Activated B cell treated with CpG ODN at 0.5 μM for 24 hours (primary cell): ENCODE data around the gene NAA25. TPM values are rescaled to one million over a fixed set of nuclear protein-coding genes. Genes with fewer than 3 reads are reported as not detected.
"Not testable (repeated sequence)": the region's sequence is repeated elsewhere in the genome, so short reads cannot be mapped to it uniquely, and the experiment has no call there.

ENCODE experiments used
- ATAC-seq: fragments of 200-7000 bp; cut with Tn5 transposase; one replicate; pipeline ENCODE4 v1.10.0; 2021; ENCODE audit warnings: low read depth, mild to moderate bottlenecking, moderate library complexity
- CTCF ChIA-PET: fragments of 350-600 bp; sonication (Branson Sonifier 250); formaldehyde crosslinking; loops from one replicate; lab custom pipeline; 2021; ENCODE audit warnings: antibody characterized with exemption; lab: Charles Lee
- POLR2A ChIA-PET: fragments of 350-600 bp; sonication (Branson Sonifier 250); formaldehyde crosslinking; loops from one replicate; lab custom pipeline; 2021; ENCODE audit warnings: antibody characterized with exemption; lab: Charles Lee
- DNase-seq: peaks from one replicate; pipeline ENCODE4 v3.0.0; 2022
- H3K27ac Mint-ChIP-seq: one replicate; pipeline ENCODE4 v1.8.0; 2020; ENCODE audit warnings: mixed read lengths
- H3K27me3 Mint-ChIP-seq: one replicate; pipeline ENCODE4 v1.8.0; 2021; ENCODE audit warnings: mixed read lengths
- H3K36me3 Mint-ChIP-seq: one replicate; pipeline ENCODE4 v1.8.0; 2021; ENCODE audit warnings: low read depth, mixed read lengths
- H3K4me1 Mint-ChIP-seq: one replicate; pipeline ENCODE4 v1.8.0; 2021; ENCODE audit warnings: mixed read lengths
- H3K4me3 Mint-ChIP-seq: one replicate; pipeline ENCODE4 v1.8.0; 2020; ENCODE audit warnings: mild to moderate bottlenecking, mixed read lengths
- H3K9me3 Mint-ChIP-seq: one replicate; pipeline ENCODE4 v1.8.0; 2020; ENCODE audit warnings: mixed read lengths
- intact Hi-C: fragments of 100-400 bp; cut with micrococcal nuclease; formaldehyde crosslinking; loops from one replicate; pipeline ENCODE4 v1.15.1; 2024
- total RNA-seq: library from RNA; stranded (reverse); gene quantifications from 2 replicates; pipeline ENCODE4 v1.2.3, GENCODE V29; 2022
- TF ChIP-seq, protein P1 (sequence below): fragments of 200-600 bp; IDR thresholded peaks from one replicate; pipeline ENCODE4 v1.8.0; 2022; ENCODE audit warnings: antibody characterized with exemption, mild to moderate bottlenecking

The NAA25 gene
- total RNA-seq, 1 donor from 2014 or later = 52.7 TPM

DNA sequence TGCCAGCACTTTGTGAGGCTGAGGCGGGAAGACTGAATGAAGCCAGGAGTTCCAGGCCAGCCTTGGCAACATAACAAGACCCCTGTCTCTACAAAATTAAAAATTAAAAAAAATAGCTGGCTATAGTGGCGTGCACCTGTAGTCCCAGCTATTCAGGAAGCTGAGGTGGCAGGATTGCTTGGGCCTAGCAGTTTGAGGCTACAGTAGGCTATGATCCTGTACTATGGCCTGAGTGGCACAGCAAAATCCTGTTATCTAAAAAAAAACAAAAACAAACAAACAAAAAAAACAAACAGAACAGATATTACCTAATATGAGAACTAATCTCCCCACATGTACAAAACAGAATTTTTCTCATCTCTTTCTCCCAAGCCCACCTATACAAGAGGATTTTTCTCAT lies 111.3 kb downstream of the NAA25 start:
- Mint-ChIP-seq H3K4me1 (peaks cover 56% of the 10 kb centered on the region), H3K27me3 (peaks cover 9% of the 10 kb centered on the region), H3K36me3 (peaks cover 3% of the 10 kb centered on the region), H3K9me3 (no peaks in the 10 kb centered on the region), H3K27ac (no peak overlapping the region), H3K4me3 (no peak overlapping the region)
- TF ChIP-seq, protein P1, sequence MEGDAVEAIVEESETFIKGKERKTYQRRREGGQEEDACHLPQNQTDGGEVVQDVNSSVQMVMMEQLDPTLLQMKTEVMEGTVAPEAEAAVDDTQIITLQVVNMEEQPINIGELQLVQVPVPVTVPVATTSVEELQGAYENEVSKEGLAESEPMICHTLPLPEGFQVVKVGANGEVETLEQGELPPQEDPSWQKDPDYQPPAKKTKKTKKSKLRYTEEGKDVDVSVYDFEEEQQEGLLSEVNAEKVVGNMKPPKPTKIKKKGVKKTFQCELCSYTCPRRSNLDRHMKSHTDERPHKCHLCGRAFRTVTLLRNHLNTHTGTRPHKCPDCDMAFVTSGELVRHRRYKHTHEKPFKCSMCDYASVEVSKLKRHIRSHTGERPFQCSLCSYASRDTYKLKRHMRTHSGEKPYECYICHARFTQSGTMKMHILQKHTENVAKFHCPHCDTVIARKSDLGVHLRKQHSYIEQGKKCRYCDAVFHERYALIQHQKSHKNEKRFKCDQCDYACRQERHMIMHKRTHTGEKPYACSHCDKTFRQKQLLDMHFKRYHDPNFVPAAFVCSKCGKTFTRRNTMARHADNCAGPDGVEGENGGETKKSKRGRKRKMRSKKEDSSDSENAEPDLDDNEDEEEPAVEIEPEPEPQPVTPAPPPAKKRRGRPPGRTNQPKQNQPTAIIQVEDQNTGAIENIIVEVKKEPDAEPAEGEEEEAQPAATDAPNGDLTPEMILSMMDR = no peak
- DNase-seq (no peak), ATAC-seq (no peak)
- CTCF ChIA-PET = no interaction called here
- POLR2A ChIA-PET = interaction anchor here (0.9 to 1.9 kb wide), 3 partner anchors 13 to 18 kb away, joined by 3 to 9 read pairs (median 3); partner anchors contain the start of genes ERP29 and TMEM116
- intact Hi-C loops = no loop called here

DNA sequence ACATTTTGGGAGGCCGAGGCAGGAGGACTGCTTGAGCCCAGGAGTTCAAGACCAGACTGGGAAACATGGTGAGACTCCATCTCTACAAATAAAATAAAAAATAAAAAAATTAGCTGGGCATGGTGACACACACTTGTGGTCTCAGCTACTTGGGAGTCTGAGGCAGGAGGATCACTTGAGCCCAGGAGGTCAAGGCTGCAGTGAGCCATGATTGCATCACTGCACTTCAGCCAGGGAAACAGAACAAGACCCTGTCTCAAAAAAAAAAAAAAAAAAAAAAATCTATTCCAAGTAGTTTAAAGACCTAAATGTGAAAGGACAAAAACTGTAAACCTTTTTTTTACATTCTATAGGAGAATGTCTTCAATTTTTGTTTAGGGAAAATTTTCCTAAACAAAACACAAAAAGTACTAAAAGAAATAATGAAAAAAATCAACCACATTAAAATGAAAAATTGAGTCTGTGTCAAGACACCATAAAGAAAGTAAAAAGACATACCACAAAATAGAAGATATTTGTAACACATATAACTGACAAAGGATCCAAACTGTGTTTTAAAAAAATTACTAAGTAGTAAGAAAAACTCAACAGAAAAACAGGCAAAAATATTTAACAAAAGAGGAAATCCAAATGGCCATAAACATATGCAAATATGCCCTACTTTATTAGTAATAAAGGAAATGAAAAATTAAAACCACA lies 112.7 kb downstream of the NAA25 start:
- POLR2A ChIA-PET = interaction anchor here (0.6 to 4.0 kb wide), 2 partner anchors 17 to 32 kb away, joined by 3 to 52 read pairs; partner anchors contain the start of genes ERP29 and TMEM116
- CTCF ChIA-PET = interaction anchor here (0.8 kb wide), 1 partner anchor 52 kb away, joined by 3 read pairs; no protein-coding TSS in a partner anchor
- ATAC-seq (no peak), DNase-seq (no peak)
- Mint-ChIP-seq H3K9me3 (no peaks in the 10 kb centered on the region), H3K36me3 (peaks cover 5% of the 10 kb centered on the region), H3K4me3 (no peak overlapping the region), H3K27me3 (peaks cover 15% of the 10 kb centered on the region), H3K27ac (no peak overlapping the region), H3K4me1 (peaks cover 52% of the 10 kb centered on the region)
- TF ChIP-seq, protein P1 = no peak
- intact Hi-C loops = no loop called here

DNA sequence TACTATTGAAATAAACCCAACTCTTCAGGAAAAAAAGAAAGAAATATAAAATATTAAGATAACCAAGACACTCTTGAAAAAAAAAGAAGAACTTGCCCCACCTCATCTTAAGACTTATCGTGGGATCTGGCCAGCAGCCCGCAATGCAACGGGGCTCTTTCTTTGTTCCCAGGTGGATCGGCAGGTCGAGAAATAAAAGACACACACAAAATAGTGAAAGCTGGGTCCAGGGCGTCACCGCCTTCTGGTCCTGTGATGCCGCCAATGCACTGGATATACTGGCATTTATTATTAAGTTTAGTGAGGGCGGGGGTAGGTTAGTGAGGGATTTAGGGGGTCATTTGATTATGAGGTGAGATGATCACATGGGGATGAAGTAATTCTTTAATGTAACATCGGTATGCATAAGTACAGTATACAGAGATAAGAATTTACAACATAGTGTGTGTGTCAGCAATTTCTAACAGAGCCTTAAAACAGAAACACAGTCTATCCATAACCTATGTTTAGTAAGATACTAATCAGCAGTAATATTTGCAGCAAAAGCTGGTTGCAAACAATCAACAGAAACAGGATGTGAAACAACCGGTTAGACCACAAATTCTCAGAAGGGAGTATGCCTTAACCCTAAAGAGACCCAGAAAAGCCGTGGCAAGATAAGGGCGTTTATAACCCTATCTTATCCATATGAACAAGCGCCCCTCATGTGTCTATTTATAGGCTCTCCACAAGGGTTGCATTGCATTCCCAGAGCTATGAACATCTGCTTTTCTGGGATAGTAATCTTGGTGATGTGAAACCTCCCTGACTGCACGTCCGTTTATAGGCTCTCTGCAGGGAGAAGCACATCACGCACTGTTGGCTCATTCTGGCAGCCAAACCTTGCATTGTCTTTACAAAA lies 114.1 kb downstream of the NAA25 start:
- ChIA-PET CTCF (interaction anchor here (0.8 to 1.5 kb wide), 2 partner anchors 20 to 54 kb away, joined by 3 to 5 read pairs; no protein-coding TSS in a partner anchor), POLR2A (interaction anchor here (1.3 to 4.0 kb wide), 2 partner anchors 19 to 114 kb away, joined by 3 to 52 read pairs; partner anchors contain the start of genes ERP29, NAA25 and TMEM116)
- H3K36me3 Mint-ChIP-seq, DNase-seq, H3K9me3 Mint-ChIP-seq: not testable (repeated sequence)
- peak; percentile 37 for ATAC-seq
- intact Hi-C loops = loop anchor here (1.0 to 5.0 kb wide), 3 partner anchors 8 to 47 kb away; no protein-coding TSS in a partner anchor
- Mint-ChIP-seq H3K4me1 (peaks cover 46% of the 10 kb centered on the region), H3K27me3 (peaks cover 11% of the 10 kb centered on the region), H3K27ac (peak overlapping the region; percentile 2), H3K4me3 (peak overlapping the region; percentile 77)

DNA sequence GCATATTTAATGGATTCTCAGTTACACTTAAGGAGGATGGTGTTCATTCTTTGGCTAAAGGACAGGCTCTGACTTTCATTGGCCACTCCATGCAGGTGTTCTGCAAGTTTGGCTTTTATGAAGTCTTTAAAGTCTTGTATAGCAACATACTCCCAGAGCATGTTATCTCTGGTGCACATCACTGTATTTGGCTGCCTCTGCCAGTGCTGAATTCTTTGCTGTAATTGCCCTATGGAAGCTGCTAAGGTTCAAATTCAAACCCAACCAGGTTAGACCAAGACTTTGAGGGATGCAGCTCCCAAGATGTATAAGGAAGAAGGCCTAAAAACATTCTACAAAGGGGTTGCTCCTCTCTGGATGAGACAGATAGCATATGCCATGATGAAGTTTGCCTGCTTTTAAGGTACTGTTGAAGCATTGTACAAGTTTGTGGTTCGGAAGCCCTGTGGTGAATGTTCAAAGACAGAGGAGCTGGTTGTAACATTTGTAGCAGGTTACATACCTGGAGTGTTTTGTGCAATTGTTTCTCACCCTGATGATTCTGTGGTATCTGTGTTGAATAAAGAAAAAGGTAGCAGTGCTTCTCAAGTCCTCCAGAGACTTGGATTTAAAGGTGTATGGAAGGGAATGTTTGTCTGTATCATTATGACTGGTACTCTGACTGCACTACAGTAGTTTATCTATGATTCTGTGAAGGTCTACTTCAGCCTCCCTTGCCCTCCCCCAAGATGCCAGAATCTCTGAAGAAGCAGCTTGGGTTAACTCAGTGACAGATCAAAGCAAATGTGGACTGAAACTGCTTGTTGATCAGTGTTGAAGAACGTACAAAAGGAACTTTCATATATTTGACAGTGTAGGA lies 115.1 kb downstream of the NAA25 start:
- peaks cover 46% of the 10 kb centered on the region for H3K4me1 Mint-ChIP-seq
- POLR2A ChIA-PET = interaction anchor here (0.6 to 4.0 kb wide), 4 partner anchors 15 to 350 kb away, joined by 3 to 52 read pairs (median 4); partner anchors contain the start of genes ERP29, NAA25 and TMEM116
- peaks cover 2% of the 10 kb centered on the region for H3K36me3 Mint-ChIP-seq
- TF ChIP-seq, protein P1 = no peak
- intact Hi-C loops = loop anchor here (1.0 to 5.0 kb wide), 3 partner anchors 9 to 46 kb away; no protein-coding TSS in a partner anchor
- CTCF ChIA-PET = interaction anchor here (1.0 to 1.5 kb wide), 2 partner anchors 19 to 21 kb away, joined by 4 to 5 read pairs; partner anchors contain the start of genes ERP29 and TMEM116
- H3K4me3 Mint-ChIP-seq = peak overlapping the region; percentile 77
- H3K27ac Mint-ChIP-seq = no peak overlapping the region
- peak; percentile 37 for ATAC-seq
- peaks cover 11% of the 10 kb centered on the region for H3K27me3 Mint-ChIP-seq
- no peaks in the 10 kb centered on the region for H3K9me3 Mint-ChIP-seq
- DNase-seq = no peak
